H1 (cell line): Measurements from ENCODE around the gene SPAG16. TPM values are rescaled to one million over a fixed set of nuclear protein-coding genes. Genes with fewer than 3 reads are reported as not detected.

ENCODE experiments used
- BACH1 ChIP-seq: IDR thresholded peaks from 2 replicates; pipeline ENCODE4 v1.6.1; 2012; ENCODE audit warnings: low read length, improper control_type of control experiment
- CEBPB ChIP-seq: IDR thresholded peaks from 2 replicates; pipeline ENCODE4 v1.6.1; 2012; ENCODE audit warnings: low read depth, low read length
- JUND ChIP-seq: IDR thresholded peaks from 2 replicates; pipeline ENCODE4 v1.6.1; 2011; ENCODE audit warnings: mild to moderate bottlenecking, improper control_type of control experiment, low read length
- POLR2AphosphoS5 ChIP-seq: IDR thresholded peaks from 2 replicates; pipeline ENCODE4 v1.6.1; 2011; ENCODE audit warnings: low read depth, low read length
- polyA plus RNA-seq, 7 experiments: library from polyadenylated mRNA; depleted of rRNA in 3 of 7; stranded (reverse) in 5 of 7; unstranded in 2 of 7; fragments of >200 nt in 5 of 7; fragments of 200-250 nt in 2 of 7; gene quantifications; 1 replicate in 5 of 7; 2 replicates in 1 of 7; 4 replicates in 1 of 7; pipeline versions ENCODE4 v1.2.1 to v1.2.3, GENCODE V29; 2011 to 2013; ENCODE audit warnings: missing spikeins in 2 of 7, mixed read lengths in 2 of 7
- total RNA-seq: library from RNA; stranded (reverse); fragmentation: NEBNext Ultra II Directional; extraction: Animal tissue kit (Norgen Biotek cat#: 25700); gene quantifications from 2 replicates; pipeline ENCODE4 v1.2.1, GENCODE V29; 2021
- TF ChIP-seq, protein P1 (sequence below): IDR thresholded peaks from 2 replicates; pipeline ENCODE4 v1.6.1; 2011; ENCODE audit warnings: low read depth, mild to moderate bottlenecking, low read length; ENCODE audit not compliant: insufficient read depth
- TF ChIP-seq, protein P2 (sequence below): IDR thresholded peaks from 2 replicates; pipeline ENCODE4 v1.6.1; 2012; ENCODE audit warnings: inconsistent platforms

SPAG16 gene
- total and polyA plus RNA-seq, 2 of the 8 experiments (the other 6 are each of a cell fraction or from before 2014, with no cell fraction given) = 6.0 to 14.9 TPM

DNA sequence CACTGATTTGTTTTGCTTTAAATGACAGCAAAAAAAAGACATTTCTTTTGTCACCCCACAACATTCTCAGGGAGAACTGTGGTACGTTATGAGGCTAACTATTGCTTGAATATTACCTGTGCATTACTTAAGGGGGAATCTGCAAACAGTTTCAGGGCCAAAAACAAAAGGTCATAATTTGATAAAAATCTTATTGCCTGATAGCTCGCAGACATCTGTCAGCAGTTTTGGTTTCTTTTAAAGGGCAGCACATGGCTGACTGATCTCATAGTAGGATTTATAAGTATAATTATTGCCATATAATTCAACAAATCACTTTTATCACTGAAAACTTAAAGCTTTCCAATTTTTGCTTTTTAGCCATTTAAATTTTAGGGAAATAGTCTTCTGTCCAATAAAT, 900.2 kb downstream of the SPAG16 start (continued):
- TF ChIP-seq, protein P1, sequence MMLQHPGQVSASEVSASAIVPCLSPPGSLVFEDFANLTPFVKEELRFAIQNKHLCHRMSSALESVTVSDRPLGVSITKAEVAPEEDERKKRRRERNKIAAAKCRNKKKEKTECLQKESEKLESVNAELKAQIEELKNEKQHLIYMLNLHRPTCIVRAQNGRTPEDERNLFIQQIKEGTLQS = no peak
- TF ChIP-seq CEBPB (no peak), POLR2AphosphoS5 (no peak), JUND (no peak), BACH1 (no peak)
- TF ChIP-seq, protein P2, sequence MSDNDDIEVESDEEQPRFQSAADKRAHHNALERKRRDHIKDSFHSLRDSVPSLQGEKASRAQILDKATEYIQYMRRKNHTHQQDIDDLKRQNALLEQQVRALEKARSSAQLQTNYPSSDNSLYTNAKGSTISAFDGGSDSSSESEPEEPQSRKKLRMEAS = no peak
